ENCODE data around the gene SEC14L1. TPM values are rescaled to one million over a fixed set of nuclear protein-coding genes. Genes with fewer than 3 reads are reported as not detected.

SEC14L1 gene
- total and polyA plus RNA-seq, 2 of the 8 experiments (the other 6 are each of a cell fraction or from before 2014, with no cell fraction given), result 27.2 to 74.4 TPM

DNA sequence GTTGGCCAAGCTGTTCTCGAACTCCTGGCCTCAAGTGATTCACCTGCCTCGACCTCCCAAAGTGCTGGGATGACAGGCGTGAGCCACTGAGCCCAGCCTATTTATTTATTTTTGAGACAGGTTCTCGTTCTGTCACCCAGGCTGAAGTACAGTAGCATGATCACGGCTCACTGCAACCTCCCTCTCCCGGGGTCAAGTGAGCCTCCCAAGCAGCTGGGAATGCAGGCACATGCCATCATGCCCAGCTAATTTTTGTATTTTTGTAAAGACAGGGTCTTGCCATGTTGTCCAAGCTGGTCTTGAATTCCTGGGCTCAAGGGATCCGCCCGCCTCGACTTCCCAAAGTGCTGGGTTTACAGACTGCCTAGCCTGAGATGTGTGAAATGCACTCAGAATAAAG lies 10.2 kb upstream of the SEC14L1 start (continued):
- no peak for TF ChIP-seq TAF1 (IDR thresholded peaks at IDR 0.05; ENCODE audit: low read depth, low read length)
- TF ChIP-seq ATF2 (IDR thresholded peaks at IDR 0.05; ENCODE audit: low read length), result no peak
- TF ChIP-seq TCF12 (IDR thresholded peaks at IDR 0.05; ENCODE audit: low read depth, low read length), result no peak
- TF ChIP-seq KDM4A (IDR thresholded peaks at IDR 0.05; ENCODE audit: low read depth, low read length, severe bottlenecking), result no peak
- TF ChIP-seq EZH2 (IDR thresholded peaks at IDR 0.05; ENCODE audit: low read depth, low read length, severe bottlenecking), result no peak
